ENCODE measurements around the gene WDSUB1.
A peak's percentile ranks its signal among the peaks of the same experiment; 100 is the strongest.

WDSUB1 gene

GRCh38 chr2:159285929-159286708, at the start of gene WDSUB1:
Gene WDSUB1 (minus strand): TSS chr2:159286703. CDS start chr2:159283069, 3,634 bp downstream.
- peak; percentile 5 to 71 (median 52) for DNase-seq

- no peak for DNase-seq
Measured at GRCh38 chr2:159326569-159327255, 40.2 kb upstream of the WDSUB1 start.

GRCh38 chr2:159322419-159322818, 35.9 kb upstream of the WDSUB1 start:
- no peak for DNase-seq

- no peak for DNase-seq
Measured at GRCh38 chr2:159317392-159318088, 31.0 kb upstream of the WDSUB1 start.

GRCh38 chr2:159307942-159308341, 21.4 kb upstream of the WDSUB1 start:
- no peak for DNase-seq

GRCh38 chr2:159300586-159300985, 14.1 kb upstream of the WDSUB1 start:
- DNase-seq: no peak

GRCh38 chr2:159298967-159299366, 12.5 kb upstream of the WDSUB1 start:
- no peak for DNase-seq

- no peak for DNase-seq
Measured at GRCh38 chr2:159297042-159297707, 10.7 kb upstream of the WDSUB1 start.

- DNase-seq: no peak
Measured at GRCh38 chr2:159292157-159292556, 5.7 kb upstream of the WDSUB1 start.

- no peak for DNase-seq
Measured at GRCh38 chr2:159290289-159290907, 3.9 kb upstream of the WDSUB1 start.

- no peak for DNase-seq
Measured at GRCh38 chr2:159287733-159288132, 1.2 kb upstream of the WDSUB1 start.

- DNase-seq: peak; percentile 70 to 97 (median 94)
Measured at GRCh38 chr2:159286709-159287441, 372 bp upstream of the WDSUB1 start.

GRCh38 chr2:159285433-159285832, 1.1 kb downstream of the WDSUB1 start:
- no peak for DNase-seq

GRCh38 chr2:159283529-159283928, 3.0 kb downstream of the WDSUB1 start:
- DNase-seq: no peak

- DNase-seq: no peak
Measured at GRCh38 chr2:159281002-159281401, 5.5 kb downstream of the WDSUB1 start.

- DNase-seq: no peak
Measured at GRCh38 chr2:159279700-159280099, 6.8 kb downstream of the WDSUB1 start.

- no peak for DNase-seq
Measured at GRCh38 chr2:159275111-159275510, 11.4 kb downstream of the WDSUB1 start.

- no peak for DNase-seq
Measured at GRCh38 chr2:159272156-159272555, 14.3 kb downstream of the WDSUB1 start.

- no peak for DNase-seq
Measured at GRCh38 chr2:159270744-159271379, 15.6 kb downstream of the WDSUB1 start.

- no peak for DNase-seq
Measured at GRCh38 chr2:159267921-159268320, 18.6 kb downstream of the WDSUB1 start.

- no peak for DNase-seq
Measured at GRCh38 chr2:159266554-159266953, 19.9 kb downstream of the WDSUB1 start.
